Smooth muscle cell of the brain vasculature (primary cell): ENCODE measurements around the gene CCNQ.

Experiments used
- DNase-seq: peaks from one replicate; pipeline ENCODE4 v3.0.0-alpha.2; 2012; ENCODE audit warnings: low read depth, low spot score

Gene CCNQ

GRCh38 chrX:153539171-153539978 lies 59.6 kb downstream of the CCNQ start:
- DNase-seq: no peak

- DNase-seq: no peak
These were observed 60.5 kb downstream of the CCNQ start for GRCh38 chrX:153538424-153538823.
